DOHH2 (cell line): Measurements from ENCODE around the gene SLC25A41.

ENCODE experiments used
- H3F3A ChIP-seq: fragments of 200-600 bp; sonication (generic), shearing (Covaris generic); 2 replicates; pipeline ENCODE4 v1.6.0; 2016; ENCODE audit warnings: antibody characterized with exemption, mild to moderate bottlenecking; ENCODE audit not compliant: control insufficient read depth, insufficient read depth
- H3K27ac ChIP-seq: fragments of 200-600 bp; sonication (generic); 2 replicates; pipeline ENCODE4 v1.5.1; 2014; ENCODE audit warnings: low read depth, mild to moderate bottlenecking, low read length, moderate library complexity
- H3K27me3 ChIP-seq: fragments of 200-600 bp; sonication (generic); 2 replicates; pipeline ENCODE4 v1.6.1; 2014; ENCODE audit warnings: mild to moderate bottlenecking, low read length, mixed read lengths; ENCODE audit not compliant: control insufficient read depth
- H3K36me3 ChIP-seq: fragments of 200-600 bp; sonication (generic); 2 replicates; pipeline ENCODE4 v1.6.1; 2014; ENCODE audit warnings: mild to moderate bottlenecking, low read length, moderate library complexity, mixed read lengths; ENCODE audit not compliant: control insufficient read depth
- H3K4me1 ChIP-seq: fragments of 200-600 bp; sonication (generic); 2 replicates; pipeline ENCODE4 v1.6.1; 2014; ENCODE audit warnings: mild to moderate bottlenecking, low read length, mixed read lengths; ENCODE audit not compliant: control insufficient read depth
- H3K4me2 ChIP-seq: fragments of 200-600 bp; sonication (generic); 2 replicates; pipeline ENCODE4 v1.6.0; 2014; ENCODE audit warnings: mild to moderate bottlenecking, low read length, moderate library complexity
- H3K4me3 ChIP-seq: fragments of 200-600 bp; sonication (generic); 2 replicates; pipeline ENCODE4 v1.5.1; 2014; ENCODE audit warnings: mild to moderate bottlenecking, low read length, mixed read lengths
- H3K79me2 ChIP-seq: fragments of 200-600 bp; sonication (generic); 2 replicates; pipeline ENCODE4 v1.6.1; 2014; ENCODE audit warnings: mild to moderate bottlenecking, low read length, mixed read lengths; ENCODE audit not compliant: control insufficient read depth
- H3K9me2 ChIP-seq: fragments of 200-600 bp; sonication (generic); replicated peaks from 2 replicates; pipeline ENCODE4 v1.6.1; 2014; ENCODE audit warnings: mild to moderate bottlenecking, low read length, mixed read lengths; ENCODE audit not compliant: control insufficient read depth
- H3K9me3 ChIP-seq: fragments of 200-600 bp; sonication (generic); 2 replicates; pipeline ENCODE4 v1.6.1; 2014; ENCODE audit warnings: antibody characterized with exemption, low read length, mixed read lengths; ENCODE audit not compliant: control insufficient read depth, insufficient read depth
- H4K20me1 ChIP-seq: fragments of 200-600 bp; sonication (generic); 2 replicates; pipeline ENCODE4 v1.6.0; 2014; ENCODE audit warnings: low read depth, mild to moderate bottlenecking, antibody characterized with exemption, low read length, moderate library complexity; ENCODE audit not compliant: control insufficient read depth, insufficient read depth
- CTCF ChIP-seq: fragments of 200-600 bp; sonication (generic); IDR thresholded peaks from one replicate; pipeline ENCODE4 v1.5.1; 2014; ENCODE audit warnings: antibody characterized with exemption, mild to moderate bottlenecking, low read depth, low read length; ENCODE audit not compliant: poor library complexity, severe bottlenecking
- EZH2phosphoT487 ChIP-seq: fragments of 200-600 bp; sonication (generic); IDR thresholded peaks from 2 replicates; pipeline ENCODE4 v1.6.1; 2017; ENCODE audit warnings: borderline replicate concordance, mild to moderate bottlenecking, antibody characterized with exemption, low read length, moderate library complexity, mixed read lengths

The SLC25A41 gene

GRCh38 chr19:6379744-6380143, 53.8 kb downstream of the SLC25A41 start:
- no peaks in the 10 kb centered on the region for H3K27me3 ChIP-seq
- no peaks in the 10 kb centered on the region for H4K20me1 ChIP-seq
- H3K4me1 ChIP-seq: no peaks in the 10 kb centered on the region
- H3F3A ChIP-seq: 0 out of 2 replicates have a peak, but pooled peaks cover 2% of the 10 kb centered on the region
- H3K9me3 ChIP-seq: no peaks in the 10 kb centered on the region
- H3K27ac ChIP-seq: no peak overlapping the region
- TF ChIP-seq CTCF (no peak), EZH2phosphoT487 (no peak)
- no peak overlapping the region for H3K4me3 ChIP-seq
- peaks cover 39% of the 10 kb centered on the region for H3K36me3 ChIP-seq
- no peaks in the 10 kb centered on the region for H3K79me2 ChIP-seq
- no peaks in the 10 kb centered on the region for H3K9me2 ChIP-seq
- no peak overlapping the region for H3K4me2 ChIP-seq

GRCh38 chr19:6378486-6378885, 55.1 kb downstream of the SLC25A41 start:
- Histone ChIP-seq H3F3A (0 out of 2 replicates have a peak, but pooled peaks cover 2% of the 10 kb centered on the region), H3K27me3 (no peaks in the 10 kb centered on the region), H4K20me1 (no peaks in the 10 kb centered on the region), H3K9me3 (no peaks in the 10 kb centered on the region), H3K27ac (no peak overlapping the region), H3K4me3 (no peak overlapping the region), H3K79me2 (no peaks in the 10 kb centered on the region), H3K9me2 (no peaks in the 10 kb centered on the region), H3K4me2 (no peak overlapping the region), H3K4me1 (peaks cover 8% of the 10 kb centered on the region), H3K36me3 (peaks cover 35% of the 10 kb centered on the region)
- no peak for TF ChIP-seq EZH2phosphoT487
- no peak for TF ChIP-seq CTCF

GRCh38 chr19:6378041-6378440, 55.5 kb downstream of the SLC25A41 start:
- peaks cover 8% of the 10 kb centered on the region for H3K4me1 ChIP-seq
- no peaks in the 10 kb centered on the region for H4K20me1 ChIP-seq
- H3K36me3 ChIP-seq: peaks cover 31% of the 10 kb centered on the region
- no peaks in the 10 kb centered on the region for H3K27me3 ChIP-seq
- no peak for TF ChIP-seq CTCF
- TF ChIP-seq EZH2phosphoT487: no peak
- H3K9me3 ChIP-seq: no peaks in the 10 kb centered on the region
- H3K9me2 ChIP-seq: no peaks in the 10 kb centered on the region
- no peak overlapping the region for H3K4me3 ChIP-seq
- no peaks in the 10 kb centered on the region for H3K79me2 ChIP-seq
- H3K4me2 ChIP-seq: no peak overlapping the region
- no peak overlapping the region for H3K27ac ChIP-seq
- H3F3A ChIP-seq: 0 out of 2 replicates have a peak, but pooled peaks cover 2% of the 10 kb centered on the region
